Stromal cell of bone marrow (primary cell): Measurements from ENCODE around the gene PRDM8.
"Not testable (repeated sequence)": the region's sequence is repeated elsewhere in the genome, so short reads cannot be mapped to it uniquely, and the experiment has no call there.

Experiments
- DNase-seq: peaks from one replicate; pipeline ENCODE4 v3.0.0-alpha.2; 2012; ENCODE audit warnings: low read depth

The PRDM8 gene

GRCh38 chr4:80228460-80228859 is 31.2 kb downstream of the PRDM8 start:
- no peak for DNase-seq

- no peak for DNase-seq
Measured at GRCh38 chr4:80229128-80229527, 31.8 kb downstream of the PRDM8 start.

GRCh38 chr4:80229590-80229989 is 32.3 kb downstream of the PRDM8 start:
- DNase-seq, result no peak

GRCh38 chr4:80231180-80231579 is 33.9 kb downstream of the PRDM8 start:
- DNase-seq, result no peak

- no peak for DNase-seq
Measured at GRCh38 chr4:80232707-80233370, 35.5 kb downstream of the PRDM8 start.

GRCh38 chr4:80233390-80233789 is 36.1 kb downstream of the PRDM8 start:
- DNase-seq, result no peak

GRCh38 chr4:80235451-80235850 is 38.1 kb downstream of the PRDM8 start:
- DNase-seq, result no peak

- DNase-seq, result peak; percentile 93
Measured at GRCh38 chr4:80237992-80238391, 40.7 kb downstream of the PRDM8 start.

GRCh38 chr4:80239480-80240150 is 42.3 kb downstream of the PRDM8 start:
- DNase-seq, result no peak

- DNase-seq, result peak; percentile 25
Measured at GRCh38 chr4:80240976-80241375, 43.7 kb downstream of the PRDM8 start.

- no peak for DNase-seq
Measured at GRCh38 chr4:80243274-80244018, 46.1 kb downstream of the PRDM8 start.

- DNase-seq, result not testable (repeated sequence)
Measured at GRCh38 chr4:80247484-80247883, 50.2 kb downstream of the PRDM8 start.

- DNase-seq, result no peak
Measured at GRCh38 chr4:80249144-80249543, 51.8 kb downstream of the PRDM8 start.

GRCh38 chr4:80252427-80252826 is 55.1 kb downstream of the PRDM8 start:
- DNase-seq, result no peak

- no peak for DNase-seq
Measured at GRCh38 chr4:80252953-80253352, 55.6 kb downstream of the PRDM8 start.

GRCh38 chr4:80253510-80253909 is 56.2 kb downstream of the PRDM8 start:
- DNase-seq, result no peak
